ENCODE measurements around the gene FCRL4. TPM values are rescaled to one million over a fixed set of nuclear protein-coding genes. Genes with fewer than 3 reads are reported as not detected.

The FCRL4 gene
- total RNA-seq, 1 experiment from 2014 or later = not detected

DNA sequence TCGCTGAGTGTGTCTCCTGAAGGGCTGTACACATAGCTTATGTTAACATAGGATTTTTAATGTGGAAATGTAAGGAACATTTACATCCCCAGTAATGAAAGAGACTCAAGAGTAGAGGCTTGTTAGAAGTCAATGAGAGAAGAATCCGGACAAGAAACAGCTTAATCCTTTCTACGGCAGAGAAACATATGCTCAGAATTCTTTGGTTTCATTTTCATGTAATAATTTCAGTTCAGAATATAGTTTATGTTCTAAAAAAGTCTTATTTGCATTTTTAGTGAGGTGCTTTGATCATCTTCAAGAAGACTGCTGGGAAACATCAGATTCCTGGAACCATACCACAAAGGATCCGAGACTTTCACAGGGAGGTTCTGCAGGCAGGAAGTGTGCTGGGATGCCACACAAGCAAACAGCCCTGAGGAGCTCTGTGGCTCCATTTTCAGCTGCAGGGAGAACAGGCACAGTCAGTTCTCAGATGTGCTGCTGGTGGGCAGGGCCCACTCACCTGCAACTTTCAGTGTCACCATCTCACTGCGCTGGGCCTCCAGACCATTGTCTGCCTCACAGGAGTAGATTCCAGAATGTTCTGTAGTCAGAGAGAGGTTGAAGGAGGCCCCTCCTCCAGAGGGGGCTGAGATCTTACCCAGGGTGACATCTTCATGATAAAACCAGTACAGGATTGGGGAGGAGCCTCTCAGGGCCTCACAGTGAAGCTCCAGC, 74.0 kb downstream of the FCRL4 start:
- H3K4me2 ChIP-seq (ENCODE audit: insufficient read depth, insufficient read length, low read length) = no peak overlapping the region
- no peak overlapping the region for H3K4ac ChIP-seq (ENCODE audit: low read depth, low read length)
- H4K8ac ChIP-seq (replicated peaks; ENCODE audit: insufficient read length, low read depth, low read length) = no peak overlapping the region
- H3K14ac ChIP-seq (ENCODE audit: insufficient read depth, low read length) = no peak overlapping the region
- Mint-ChIP-seq H3K4me3 (no peak overlapping the region), H3K27ac (no peak overlapping the region), H3K9me3 (no peaks in the 10 kb centered on the region), H3K27me3 (ENCODE audit: low read depth) (no peaks in the 10 kb centered on the region), H3K4me1 (no peaks in the 10 kb centered on the region), H3K36me3 (ENCODE audit: insufficient read depth in 1 of 3, low read depth in 3 of 3) (no peaks in the 10 kb centered on the region)
- no peak overlapping the region for H3K56ac ChIP-seq (ENCODE audit: insufficient read length, low read depth, low read length)
- H2BK15ac ChIP-seq (ENCODE audit: low read depth, low read length) = no peak overlapping the region
- H3K79me1 ChIP-seq (ENCODE audit: insufficient read depth, low read depth, low read length, poor library complexity, severe bottlenecking) = no peaks in the 10 kb centered on the region
- no peak overlapping the region for H3K9ac ChIP-seq (ENCODE audit: extremely low read depth, insufficient read length, low read length)
- WGBS (ENCODE audit: extremely low coverage, insufficient read length, low lambda C conversion rate) = no CpG with 5 or more reads among the region's 5 CpGs
- no peak overlapping the region for H2BK120ac ChIP-seq (ENCODE audit: low read depth, low read length, poor library complexity, severe bottlenecking)
- no peak overlapping the region for H4K91ac ChIP-seq (ENCODE audit: insufficient read length, low read depth, low read length)
- no peak overlapping the region for H3K23ac ChIP-seq (ENCODE audit: insufficient read length, low read depth, low read length)
- H2AFZ ChIP-seq (ENCODE audit: low read length) = no peak overlapping the region
- H4K5ac ChIP-seq (ENCODE audit: insufficient read length, low read depth, low read length) = no peak overlapping the region
- H3K4me1 ChIP-seq (ENCODE audit: insufficient read depth, low read length) = no peaks in the 10 kb centered on the region
- no peak overlapping the region for H3T11ph ChIP-seq (ENCODE audit: low read length)
- H3K27me3 ChIP-seq (ENCODE audit: insufficient read depth, low read length) = no peaks in the 10 kb centered on the region
- no peak overlapping the region for H2BK12ac ChIP-seq (ENCODE audit: insufficient read length, low read depth, low read length)
- H3K79me2 ChIP-seq (ENCODE audit: insufficient read depth, low read length) = no peaks in the 10 kb centered on the region
- TF ChIP-seq, protein P1, sequence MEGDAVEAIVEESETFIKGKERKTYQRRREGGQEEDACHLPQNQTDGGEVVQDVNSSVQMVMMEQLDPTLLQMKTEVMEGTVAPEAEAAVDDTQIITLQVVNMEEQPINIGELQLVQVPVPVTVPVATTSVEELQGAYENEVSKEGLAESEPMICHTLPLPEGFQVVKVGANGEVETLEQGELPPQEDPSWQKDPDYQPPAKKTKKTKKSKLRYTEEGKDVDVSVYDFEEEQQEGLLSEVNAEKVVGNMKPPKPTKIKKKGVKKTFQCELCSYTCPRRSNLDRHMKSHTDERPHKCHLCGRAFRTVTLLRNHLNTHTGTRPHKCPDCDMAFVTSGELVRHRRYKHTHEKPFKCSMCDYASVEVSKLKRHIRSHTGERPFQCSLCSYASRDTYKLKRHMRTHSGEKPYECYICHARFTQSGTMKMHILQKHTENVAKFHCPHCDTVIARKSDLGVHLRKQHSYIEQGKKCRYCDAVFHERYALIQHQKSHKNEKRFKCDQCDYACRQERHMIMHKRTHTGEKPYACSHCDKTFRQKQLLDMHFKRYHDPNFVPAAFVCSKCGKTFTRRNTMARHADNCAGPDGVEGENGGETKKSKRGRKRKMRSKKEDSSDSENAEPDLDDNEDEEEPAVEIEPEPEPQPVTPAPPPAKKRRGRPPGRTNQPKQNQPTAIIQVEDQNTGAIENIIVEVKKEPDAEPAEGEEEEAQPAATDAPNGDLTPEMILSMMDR (conservative IDR thresholded peaks at IDR 0.05) = no peak
- H2BK5ac ChIP-seq (ENCODE audit: insufficient read length, low read length) = no peak overlapping the region
- no peaks in the 10 kb centered on the region for H3K23me2 ChIP-seq (ENCODE audit: insufficient read length, low read depth, low read length, poor library complexity, severe bottlenecking)
- H3K9me3 ChIP-seq (ENCODE audit: control insufficient read depth, low read depth, low read length) = no peaks in the 10 kb centered on the region
- no peak overlapping the region for H3K18ac ChIP-seq (ENCODE audit: insufficient read length, low read depth, low read length)
- H4K20me1 ChIP-seq (ENCODE audit: control insufficient read depth, insufficient read depth, insufficient read length) = no peaks in the 10 kb centered on the region
- no peak overlapping the region for H2BK20ac ChIP-seq (ENCODE audit: low read depth, low read length, poor library complexity, severe bottlenecking)
- no peak for DNase-seq
- no peak overlapping the region for H3K27ac ChIP-seq (ENCODE audit: insufficient read length, low read depth, low read length)
- H2AK5ac ChIP-seq (ENCODE audit: insufficient read length, low read length) = no peak overlapping the region

Other genes with a start within 250 kb of the FCRL4 start
- 0.98 and 1.1 TPM in 2 replicates for gene FCRL5, start 45.6 kb downstream of the FCRL4 start, total RNA-seq (2021)
- gene FCRL3, start 102.7 kb upstream of the FCRL4 start, total RNA-seq (2021) = not detected in 2 replicates
- not detected in 2 replicates for gene FCRL2, start 179.0 kb upstream of the FCRL4 start, total RNA-seq (2021)
- not detected in 2 replicates for gene FCRL1, start 222.0 kb upstream of the FCRL4 start, total RNA-seq (2021)
- gene CD5L, start 243.7 kb upstream of the FCRL4 start, total RNA-seq (2021) = not detected in 2 replicates